ENCODE measurements around the gene CASP14.

CASP14 gene

GRCh38 chr19:15107061-15108010, 58.1 kb downstream of the CASP14 start, which contains the start of gene SYDE1:
TSS of gene SYDE1 (plus strand) at chr19:15107401. CDS start at chr19:15107434, 33 bp downstream.
- Histone ChIP-seq H3K79me2 (ENCODE audit: insufficient read depth, low read length) (no peaks in the 10 kb centered on the region), H3K27ac (ENCODE audit: low read length) (no peak within 1 kb of the TSS), H3K9me3 (ENCODE audit: insufficient read depth, low read length, severe bottlenecking) (peaks cover 11% of the 10 kb centered on the region), H3K36me3 (ENCODE audit: insufficient read depth, low read length) (no peaks in the 10 kb centered on the region), H3K4me1 (ENCODE audit: insufficient read depth, low read length) (no peaks in the 10 kb centered on the region), H3K4me3 (ENCODE audit: low read depth in 1 of 2, low read length in 2 of 2) (no peak within 1 kb of the TSS), H3K4me2 (ENCODE audit: insufficient read depth, low read length) (no peak within 1 kb of the TSS), H3K27me3 (ENCODE audit: insufficient read depth, low read length, poor library complexity) (no peaks in the 10 kb centered on the region), H3K9ac (ENCODE audit: low read depth, low read length) (no peak within 1 kb of the TSS), H2AFZ (ENCODE audit: low read depth, low read length) (no peak within 1 kb of the TSS), H4K20me1 (ENCODE audit: insufficient read depth, low read length) (no peaks in the 10 kb centered on the region)
- no peak for TF ChIP-seq EZH2 (IDR thresholded peaks at IDR 0.05; ENCODE audit: borderline replicate concordance, low read depth, low read length, severe bottlenecking)
- TF ChIP-seq, protein P1, sequence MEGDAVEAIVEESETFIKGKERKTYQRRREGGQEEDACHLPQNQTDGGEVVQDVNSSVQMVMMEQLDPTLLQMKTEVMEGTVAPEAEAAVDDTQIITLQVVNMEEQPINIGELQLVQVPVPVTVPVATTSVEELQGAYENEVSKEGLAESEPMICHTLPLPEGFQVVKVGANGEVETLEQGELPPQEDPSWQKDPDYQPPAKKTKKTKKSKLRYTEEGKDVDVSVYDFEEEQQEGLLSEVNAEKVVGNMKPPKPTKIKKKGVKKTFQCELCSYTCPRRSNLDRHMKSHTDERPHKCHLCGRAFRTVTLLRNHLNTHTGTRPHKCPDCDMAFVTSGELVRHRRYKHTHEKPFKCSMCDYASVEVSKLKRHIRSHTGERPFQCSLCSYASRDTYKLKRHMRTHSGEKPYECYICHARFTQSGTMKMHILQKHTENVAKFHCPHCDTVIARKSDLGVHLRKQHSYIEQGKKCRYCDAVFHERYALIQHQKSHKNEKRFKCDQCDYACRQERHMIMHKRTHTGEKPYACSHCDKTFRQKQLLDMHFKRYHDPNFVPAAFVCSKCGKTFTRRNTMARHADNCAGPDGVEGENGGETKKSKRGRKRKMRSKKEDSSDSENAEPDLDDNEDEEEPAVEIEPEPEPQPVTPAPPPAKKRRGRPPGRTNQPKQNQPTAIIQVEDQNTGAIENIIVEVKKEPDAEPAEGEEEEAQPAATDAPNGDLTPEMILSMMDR (IDR thresholded peaks at IDR 0.05; ENCODE audit: borderline replicate concordance, extremely low read depth, low read length, poor library complexity, severe bottlenecking) = no peak
- DNase-seq (peak; percentile 26), ATAC-seq (ENCODE audit: insufficient read depth, low read depth) (peak; percentile 42; the same call in 1 of the 3 replicates)
